Lower leg skin (tissue), 3 donors: ENCODE measurements around the gene ACTG2.

Source experiments
- POLR2A ChIP-seq, 2 donors: fragments of 450-650 bp; IDR thresholded peaks; one replicate each; pipeline ENCODE4 v1.6.1; 2016 to 2017; ENCODE audit warnings: antibody characterized with exemption in 2 of 2, mild to moderate bottlenecking in 1 of 2, moderate library complexity in 1 of 2
- TF ChIP-seq, protein P1 (sequence below), 3 donors: fragments of 450-650 bp; IDR thresholded peaks; one replicate each; pipeline ENCODE4 v1.5.1; 2016; ENCODE audit warnings: antibody characterized with exemption in 3 of 3, mild to moderate bottlenecking in 3 of 3, moderate library complexity in 2 of 3

DNA sequence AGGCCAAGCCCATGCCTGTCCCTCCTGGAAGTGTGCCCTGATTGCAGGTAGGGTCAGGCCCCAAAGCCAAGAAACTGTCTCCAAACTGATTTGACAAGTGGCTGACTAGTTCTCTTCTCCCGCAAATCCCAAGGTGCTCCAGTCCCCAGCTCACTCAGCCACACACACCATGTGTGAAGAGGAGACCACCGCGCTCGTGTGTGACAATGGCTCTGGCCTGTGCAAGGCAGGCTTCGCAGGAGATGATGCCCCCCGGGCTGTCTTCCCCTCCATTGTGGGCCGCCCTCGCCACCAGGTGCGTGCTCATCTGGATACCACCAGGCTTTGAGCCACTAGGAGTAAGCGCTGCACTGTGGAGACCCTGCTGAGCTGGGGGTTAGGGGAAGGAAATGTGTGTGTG, 8.3 kb downstream of the ACTG2 start:
- TF ChIP-seq, protein P1, sequence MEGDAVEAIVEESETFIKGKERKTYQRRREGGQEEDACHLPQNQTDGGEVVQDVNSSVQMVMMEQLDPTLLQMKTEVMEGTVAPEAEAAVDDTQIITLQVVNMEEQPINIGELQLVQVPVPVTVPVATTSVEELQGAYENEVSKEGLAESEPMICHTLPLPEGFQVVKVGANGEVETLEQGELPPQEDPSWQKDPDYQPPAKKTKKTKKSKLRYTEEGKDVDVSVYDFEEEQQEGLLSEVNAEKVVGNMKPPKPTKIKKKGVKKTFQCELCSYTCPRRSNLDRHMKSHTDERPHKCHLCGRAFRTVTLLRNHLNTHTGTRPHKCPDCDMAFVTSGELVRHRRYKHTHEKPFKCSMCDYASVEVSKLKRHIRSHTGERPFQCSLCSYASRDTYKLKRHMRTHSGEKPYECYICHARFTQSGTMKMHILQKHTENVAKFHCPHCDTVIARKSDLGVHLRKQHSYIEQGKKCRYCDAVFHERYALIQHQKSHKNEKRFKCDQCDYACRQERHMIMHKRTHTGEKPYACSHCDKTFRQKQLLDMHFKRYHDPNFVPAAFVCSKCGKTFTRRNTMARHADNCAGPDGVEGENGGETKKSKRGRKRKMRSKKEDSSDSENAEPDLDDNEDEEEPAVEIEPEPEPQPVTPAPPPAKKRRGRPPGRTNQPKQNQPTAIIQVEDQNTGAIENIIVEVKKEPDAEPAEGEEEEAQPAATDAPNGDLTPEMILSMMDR (IDR thresholded peaks at IDR 0.05) = no peak
- no peak for TF ChIP-seq POLR2A (IDR thresholded peaks at IDR 0.05)
